Left lung (tissue), 14 donors: ENCODE data around the gene JUNB. TPM values are rescaled to one million over a fixed set of nuclear protein-coding genes. Genes with fewer than 3 reads are reported as not detected.

Experiments
- ATAC-seq: fragments of 200-7000 bp; cut with Tn5 transposase; one replicate; pipeline ENCODE4 v1.9.1; 2020; ENCODE audit warnings: moderate library complexity
- DNase-seq, 4 donors: peaks; one replicate each; pipeline ENCODE4 v3.0.0-alpha.2; 2013 to 2020
- H3K27ac ChIP-seq, 2 donors: fragments of 200-600 bp; sonication (generic) in 1 of 2; one replicate each; pipeline versions ENCODE4 v1.5.0 to v1.8.0; 2020 to 2021
- H3K27me3 ChIP-seq, 2 donors: fragments of 200-600 bp; sonication (generic) in 1 of 2; one replicate each; pipeline versions ENCODE4 v1.5.0 to v1.8.0; 2020 to 2021
- H3K36me3 ChIP-seq, 2 donors: fragments of 200-600 bp; sonication (generic) in 1 of 2; one replicate each; pipeline versions ENCODE4 v1.5.0 to v1.8.0; 2020 to 2021
- H3K4me1 ChIP-seq, 2 donors: fragments of 200-600 bp; one replicate each; pipeline ENCODE4 v1.8.0; 2021
- H3K4me3 ChIP-seq, 2 donors: fragments of 200-600 bp; sonication (generic) in 1 of 2; one replicate each; pipeline versions ENCODE4 v1.5.0 to v1.8.0; 2020 to 2021; ENCODE audit warnings: mild to moderate bottlenecking in 1 of 2
- H3K9me3 ChIP-seq, 2 donors: fragments of 200-600 bp; sonication (generic) in 1 of 2; one replicate each; pipeline versions ENCODE4 v1.5.0 to v1.8.0; 2020 to 2021
- intact Hi-C, 2 donors: fragments of 100-400 bp; cut with DNase I; formaldehyde crosslinking; loops; one replicate each; pipeline versions ENCODE4 v1.11.2 to v1.14.2; 2022
- long read RNA-seq, 12 donors: library from polyadenylated mRNA in 2 of 12; unstranded in 2 of 12; transcript quantifications; one replicate each; pipeline ENCODE4 v2.0.0 and lab custom pipeline, GENCODE V29; 2019 to 2026
- polyA plus RNA-seq, 6 donors: library from polyadenylated mRNA; unstranded; fragments of 120-200 nt; gene quantifications; one replicate each; pipeline ENCODE4 v1.2.1, GENCODE V29; 2013; ENCODE audit not compliant: insufficient read length in 6 of 6
- total RNA-seq, 2 donors: library from RNA; stranded (reverse); fragmentation: NEBNext Ultra II Directional; extraction: Animal tissue kit (Norgen Biotek cat#: 25700); gene quantifications; one replicate each; pipeline ENCODE4 v1.2.1, GENCODE V29; 2021
- TF ChIP-seq, protein P1 (sequence below), 2 donors: fragments of 200-600 bp; sonication (generic) in 1 of 2; IDR thresholded peaks; one replicate each; pipeline versions ENCODE4 v1.5.0 to v1.8.0; 2021; ENCODE audit warnings: antibody characterized with exemption in 2 of 2
- donor health status: DM: no; HTN: yes; CAD: no.
- donor health status: DM: no; HTN: no; CAD: no.

Gene JUNB
- total RNA-seq (100 to 1,000 TPM; 131 to 135 TPM), polyA plus RNA-seq (100 to 1,000 TPM in 1 of 6 donors, 10 to 100 TPM in 5; 11.7 to 278 (median 53.7) TPM)
- long read RNA-seq, donor 1, transcript JUNB-201 (1 exons, 1,820 nt): major isoform, 125 of 125 reads
- long read RNA-seq, donor 1, partial matches to known transcripts: 0 of 125 reads
- long read RNA-seq, donor 1, other reads (novel, unspliced or antisense): 0 of 125 reads
- long read RNA-seq, donor 2, transcript JUNB-201 (1 exons, 1,820 nt): major isoform, 131 of 131 reads
- long read RNA-seq, donor 2, partial matches to known transcripts: 0 of 131 reads
- long read RNA-seq, donor 2, other reads (novel, unspliced or antisense): 0 of 131 reads
- long read RNA-seq, donor 3, transcript JUNB-201 (1 exons, 1,820 nt): major isoform, 115 of 115 reads
- long read RNA-seq, donor 3, partial matches to known transcripts: 0 of 115 reads
- long read RNA-seq, donor 3, other reads (novel, unspliced or antisense): 0 of 115 reads
- long read RNA-seq, donor 4, transcript JUNB-201 (1 exons, 1,820 nt): major isoform, 100 of 101 reads
- long read RNA-seq, donor 4, partial matches to known transcripts: 0 of 101 reads
- long read RNA-seq, donor 4, other reads (novel, unspliced or antisense): 1 of 101 reads
- long read RNA-seq, donor 5, transcript JUNB-201 (1 exons, 1,820 nt): major isoform, 167 of 167 reads
- long read RNA-seq, donor 5, partial matches to known transcripts: 0 of 167 reads
- long read RNA-seq, donor 5, other reads (novel, unspliced or antisense): 0 of 167 reads
- long read RNA-seq, donor 6, transcript JUNB-201 (1 exons, 1,820 nt): major isoform, 139 of 139 reads
- long read RNA-seq, donor 6, partial matches to known transcripts: 0 of 139 reads
- long read RNA-seq, donor 6, other reads (novel, unspliced or antisense): 0 of 139 reads
- long read RNA-seq, donor 7, transcript JUNB-201 (1 exons, 1,820 nt): major isoform, 19 of 19 reads
- long read RNA-seq, donor 7, partial matches to known transcripts: 0 of 19 reads
- long read RNA-seq, donor 7, other reads (novel, unspliced or antisense): 0 of 19 reads
- long read RNA-seq, donor 8, transcript JUNB-201 (1 exons, 1,820 nt): major isoform, 87 of 87 reads
- long read RNA-seq, donor 8, partial matches to known transcripts: 0 of 87 reads
- long read RNA-seq, donor 8, other reads (novel, unspliced or antisense): 0 of 87 reads
- long read RNA-seq, donor 9, transcript JUNB-201 (1 exons, 1,820 nt): major isoform, 23 of 23 reads
- long read RNA-seq, donor 9, partial matches to known transcripts: 0 of 23 reads
- long read RNA-seq, donor 9, other reads (novel, unspliced or antisense): 0 of 23 reads
- long read RNA-seq, donor 10, transcript JUNB-201 (1 exons, 1,820 nt): major isoform, 81 of 81 reads
- long read RNA-seq, donor 10, partial matches to known transcripts: 0 of 81 reads
- long read RNA-seq, donor 10, other reads (novel, unspliced or antisense): 0 of 81 reads
- long read RNA-seq, donor 11: 0 reads
- long read RNA-seq, donor 12, transcript JUNB-201 (1 exons, 1,820 nt): major isoform, 98 of 98 reads
- long read RNA-seq, donor 12, partial matches to known transcripts: 0 of 98 reads
- long read RNA-seq, donor 12, other reads (novel, unspliced or antisense): 0 of 98 reads

- DNase-seq (peak; percentile 95 to 98 (median 98)), ATAC-seq (peak; percentile 52)
- Histone ChIP-seq H3K4me1 (peaks cover 46 to 64% of the 10 kb centered on the region in 2 donors), H3K27ac (peak within 1 kb of the TSS; percentile 99 to 100), H3K4me3 (peak within 1 kb of the TSS; percentile 92 to 98), H3K9me3 (no peaks in the 10 kb centered on the region), H3K36me3 (peaks cover 0 to 10% of the 10 kb centered on the region in 2 donors), H3K27me3 (no peaks in the 10 kb centered on the region)
- intact Hi-C loops: no loop called here
- TF ChIP-seq, protein P1, sequence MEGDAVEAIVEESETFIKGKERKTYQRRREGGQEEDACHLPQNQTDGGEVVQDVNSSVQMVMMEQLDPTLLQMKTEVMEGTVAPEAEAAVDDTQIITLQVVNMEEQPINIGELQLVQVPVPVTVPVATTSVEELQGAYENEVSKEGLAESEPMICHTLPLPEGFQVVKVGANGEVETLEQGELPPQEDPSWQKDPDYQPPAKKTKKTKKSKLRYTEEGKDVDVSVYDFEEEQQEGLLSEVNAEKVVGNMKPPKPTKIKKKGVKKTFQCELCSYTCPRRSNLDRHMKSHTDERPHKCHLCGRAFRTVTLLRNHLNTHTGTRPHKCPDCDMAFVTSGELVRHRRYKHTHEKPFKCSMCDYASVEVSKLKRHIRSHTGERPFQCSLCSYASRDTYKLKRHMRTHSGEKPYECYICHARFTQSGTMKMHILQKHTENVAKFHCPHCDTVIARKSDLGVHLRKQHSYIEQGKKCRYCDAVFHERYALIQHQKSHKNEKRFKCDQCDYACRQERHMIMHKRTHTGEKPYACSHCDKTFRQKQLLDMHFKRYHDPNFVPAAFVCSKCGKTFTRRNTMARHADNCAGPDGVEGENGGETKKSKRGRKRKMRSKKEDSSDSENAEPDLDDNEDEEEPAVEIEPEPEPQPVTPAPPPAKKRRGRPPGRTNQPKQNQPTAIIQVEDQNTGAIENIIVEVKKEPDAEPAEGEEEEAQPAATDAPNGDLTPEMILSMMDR (IDR thresholded peaks at IDR 0.05): no peak
Observed at GRCh38 chr19:12791345-12792050, at the start of gene JUNB. Gene JUNB (plus strand): TSS chr19:12791486. CDS start chr19:12791772, 286 bp downstream.

DNA sequence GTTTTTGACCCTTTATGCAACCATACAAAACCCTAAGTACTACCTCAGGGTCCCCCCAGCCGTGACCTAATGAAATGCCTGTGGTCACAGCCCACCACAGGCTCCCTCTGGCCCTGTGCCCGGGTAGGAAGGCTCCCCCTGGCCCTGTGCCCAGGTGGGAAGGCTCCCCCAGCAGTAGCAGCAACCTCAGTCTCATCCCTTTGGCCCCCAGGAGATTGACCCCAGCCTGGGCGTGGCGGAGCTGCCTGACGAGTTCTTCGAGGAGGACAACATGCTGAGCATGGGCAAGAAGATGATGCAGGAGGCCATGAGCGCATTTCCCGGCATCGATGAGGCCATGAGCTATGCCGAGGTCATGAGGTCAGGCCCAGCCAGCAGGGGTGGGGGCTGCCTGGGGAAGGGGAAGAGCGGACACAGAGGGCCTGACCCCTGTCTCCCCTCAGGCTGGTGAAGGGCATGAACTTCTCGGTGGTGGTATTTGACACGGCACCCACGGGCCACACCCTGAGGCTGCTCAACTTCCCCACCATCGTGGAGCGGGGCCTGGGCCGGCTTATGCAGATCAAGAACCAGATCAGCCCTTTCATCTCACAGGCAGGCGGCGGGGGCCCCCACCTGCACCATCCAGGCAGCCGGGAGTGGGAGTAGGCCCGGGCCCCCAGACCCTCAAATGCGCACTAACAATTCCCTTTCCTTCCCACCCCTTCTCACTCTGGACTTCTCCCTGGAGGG, 46.0 kb upstream of the JUNB start:
- peaks cover 0 to 7% of the 10 kb centered on the region in 2 donors for H3K27me3 ChIP-seq
- intact Hi-C loops: no loop called here
- peaks cover 0 to 8% of the 10 kb centered on the region in 2 donors for H3K4me1 ChIP-seq
- ATAC-seq (no peak), DNase-seq (no peak)
- H3K9me3 ChIP-seq: peaks cover 0 to 6% of the 10 kb centered on the region in 2 donors
- TF ChIP-seq, protein P1 (IDR thresholded peaks at IDR 0.05): no peak
- peaks cover 0 to 75% of the 10 kb centered on the region in 2 donors for H3K36me3 ChIP-seq
- no peak overlapping the region for H3K27ac ChIP-seq
- no peak overlapping the region for H3K4me3 ChIP-seq

DNA sequence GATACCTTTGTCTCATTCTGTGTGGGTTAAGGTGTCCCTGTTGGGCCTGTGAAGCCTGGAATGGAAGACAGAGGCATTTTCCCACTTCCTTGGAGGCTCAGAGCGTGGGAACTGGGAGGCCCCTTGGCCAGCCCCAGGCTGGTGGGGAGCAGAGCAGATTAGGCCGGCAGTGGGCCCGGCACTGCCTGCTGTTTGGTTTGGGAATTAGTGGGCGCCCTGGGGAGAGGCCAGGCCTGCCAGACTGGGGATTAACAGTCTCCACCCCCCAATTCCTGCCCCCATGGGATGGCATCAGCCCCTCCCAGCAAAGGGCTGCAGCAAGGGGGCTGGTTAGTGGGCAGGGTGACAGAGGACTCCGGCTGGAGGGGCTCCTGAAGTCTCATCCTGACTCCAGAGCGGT, 42.8 kb upstream of the JUNB start:
- H3K27me3 ChIP-seq: peaks cover 0 to 38% of the 10 kb centered on the region in 2 donors
- H3K4me1 ChIP-seq: peaks cover 0 to 8% of the 10 kb centered on the region in 2 donors
- intact Hi-C loops: no loop called here
- peaks cover 0 to 6% of the 10 kb centered on the region in 2 donors for H3K9me3 ChIP-seq
- H3K27ac ChIP-seq: no peak overlapping the region
- peaks cover 0 to 45% of the 10 kb centered on the region in 2 donors for H3K36me3 ChIP-seq
- DNase-seq: no peak
- TF ChIP-seq, protein P1 (IDR thresholded peaks at IDR 0.05): no peak
- ATAC-seq: no peak
- H3K4me3 ChIP-seq: no peak overlapping the region
